HFFc6 (cell line): ENCODE data around the gene FHIT. TPM values are rescaled to one million over a fixed set of nuclear protein-coding genes. Genes with fewer than 3 reads are reported as not detected.

ENCODE experiments used
- DNase-seq: peaks from one replicate; pipeline ENCODE4 v3.0.0-alpha.2; 2018
- H3K27ac Mint-ChIP-seq: 2 replicates; pipeline ENCODE4 v1.8.0; 2020; ENCODE audit warnings: mild to moderate bottlenecking, mixed read lengths
- H3K27me3 Mint-ChIP-seq: 2 replicates; pipeline ENCODE4 v1.8.0; 2021; ENCODE audit warnings: mild to moderate bottlenecking, moderate library complexity, mixed read lengths; ENCODE audit not compliant: insufficient read depth
- H3K36me3 Mint-ChIP-seq: 2 replicates; pipeline ENCODE4 v1.8.0; 2021; ENCODE audit warnings: low read depth, mixed read lengths
- H3K4me1 Mint-ChIP-seq: 2 replicates; pipeline ENCODE4 v1.8.0; 2020; ENCODE audit warnings: low read depth, mixed read lengths
- H3K4me3 Mint-ChIP-seq: 2 replicates; pipeline ENCODE4 v1.8.0; 2020; ENCODE audit warnings: mild to moderate bottlenecking, moderate library complexity, mixed read lengths
- H3K9me3 Mint-ChIP-seq: 2 replicates; pipeline ENCODE4 v1.8.0; 2020; ENCODE audit warnings: mild to moderate bottlenecking, mixed read lengths
- total RNA-seq, 6 experiments: library from RNA; stranded (reverse); fragmentation: NEBNext Ultra II Directional; extraction: Animal tissue kit (Norgen Biotek cat#: 25700); gene quantifications; 2 replicates in 1 of 6; 3 replicates in 5 of 6; pipeline ENCODE4 v1.2.3, GENCODE V29; 2021
- TF ChIP-seq, protein P1 (sequence below): fragments of 200-600 bp; sonication (generic); IDR thresholded peaks from 2 replicates; pipeline ENCODE4 v1.5.0; 2021; ENCODE audit warnings: antibody characterized with exemption, mild to moderate bottlenecking

Gene FHIT
- total RNA-seq, 6 experiments from 2014 or later = 0.33 to 0.38 TPM; not detected in 4

GRCh38 chr3:59884409-59884808 lies 1366.8 kb downstream of the FHIT start:
- H3K4me1 Mint-ChIP-seq = no peaks in the 10 kb centered on the region
- no peak for DNase-seq
- peaks cover 8% of the 10 kb centered on the region; the same call in 1 of the 2 replicates for H3K9me3 Mint-ChIP-seq
- H3K36me3 Mint-ChIP-seq = no peaks in the 10 kb centered on the region
- no peak overlapping the region for H3K27ac Mint-ChIP-seq
- no peak overlapping the region for H3K4me3 Mint-ChIP-seq
- H3K27me3 Mint-ChIP-seq = no peaks in the 10 kb centered on the region; the same call in 1 of the 2 replicates
- TF ChIP-seq, protein P1, sequence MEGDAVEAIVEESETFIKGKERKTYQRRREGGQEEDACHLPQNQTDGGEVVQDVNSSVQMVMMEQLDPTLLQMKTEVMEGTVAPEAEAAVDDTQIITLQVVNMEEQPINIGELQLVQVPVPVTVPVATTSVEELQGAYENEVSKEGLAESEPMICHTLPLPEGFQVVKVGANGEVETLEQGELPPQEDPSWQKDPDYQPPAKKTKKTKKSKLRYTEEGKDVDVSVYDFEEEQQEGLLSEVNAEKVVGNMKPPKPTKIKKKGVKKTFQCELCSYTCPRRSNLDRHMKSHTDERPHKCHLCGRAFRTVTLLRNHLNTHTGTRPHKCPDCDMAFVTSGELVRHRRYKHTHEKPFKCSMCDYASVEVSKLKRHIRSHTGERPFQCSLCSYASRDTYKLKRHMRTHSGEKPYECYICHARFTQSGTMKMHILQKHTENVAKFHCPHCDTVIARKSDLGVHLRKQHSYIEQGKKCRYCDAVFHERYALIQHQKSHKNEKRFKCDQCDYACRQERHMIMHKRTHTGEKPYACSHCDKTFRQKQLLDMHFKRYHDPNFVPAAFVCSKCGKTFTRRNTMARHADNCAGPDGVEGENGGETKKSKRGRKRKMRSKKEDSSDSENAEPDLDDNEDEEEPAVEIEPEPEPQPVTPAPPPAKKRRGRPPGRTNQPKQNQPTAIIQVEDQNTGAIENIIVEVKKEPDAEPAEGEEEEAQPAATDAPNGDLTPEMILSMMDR = no peak

- Mint-ChIP-seq H3K27me3 (no peaks in the 10 kb centered on the region; the same call in 1 of the 2 replicates), H3K27ac (no peak overlapping the region), H3K4me1 (no peaks in the 10 kb centered on the region), H3K9me3 (peaks cover 8% of the 10 kb centered on the region; the same call in 1 of the 2 replicates), H3K36me3 (no peaks in the 10 kb centered on the region), H3K4me3 (no peak overlapping the region)
- no peak for DNase-seq
- TF ChIP-seq, protein P1 = no peak
Observed at GRCh38 chr3:59882746-59883145, 1368.5 kb downstream of the FHIT start.

DNA sequence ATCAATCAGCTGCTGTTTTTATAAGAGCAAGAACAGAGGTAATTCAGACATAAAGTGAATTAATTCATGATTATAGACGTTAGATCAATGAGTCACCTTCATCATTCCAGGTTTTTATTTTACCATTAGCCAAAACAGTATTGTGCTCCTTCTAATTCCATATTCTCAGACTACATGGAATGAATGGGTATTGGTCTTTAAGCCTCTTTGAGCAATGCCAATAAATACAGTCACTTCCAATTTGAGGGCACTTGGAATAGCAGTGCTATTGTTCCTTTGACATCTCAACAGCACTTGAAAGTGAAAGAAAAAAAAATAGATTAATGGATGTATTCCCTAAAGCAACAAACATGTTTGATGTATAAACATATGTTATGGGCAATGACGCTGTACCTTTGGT lies 1370.5 kb downstream of the FHIT start:
- Mint-ChIP-seq H3K4me3 (no peak overlapping the region), H3K27ac (no peak overlapping the region), H3K36me3 (no peaks in the 10 kb centered on the region), H3K4me1 (no peaks in the 10 kb centered on the region), H3K9me3 (no peaks in the 10 kb centered on the region), H3K27me3 (no peaks in the 10 kb centered on the region; the same call in 1 of the 2 replicates)
- DNase-seq = no peak
- TF ChIP-seq, protein P1 = no peak

DNA sequence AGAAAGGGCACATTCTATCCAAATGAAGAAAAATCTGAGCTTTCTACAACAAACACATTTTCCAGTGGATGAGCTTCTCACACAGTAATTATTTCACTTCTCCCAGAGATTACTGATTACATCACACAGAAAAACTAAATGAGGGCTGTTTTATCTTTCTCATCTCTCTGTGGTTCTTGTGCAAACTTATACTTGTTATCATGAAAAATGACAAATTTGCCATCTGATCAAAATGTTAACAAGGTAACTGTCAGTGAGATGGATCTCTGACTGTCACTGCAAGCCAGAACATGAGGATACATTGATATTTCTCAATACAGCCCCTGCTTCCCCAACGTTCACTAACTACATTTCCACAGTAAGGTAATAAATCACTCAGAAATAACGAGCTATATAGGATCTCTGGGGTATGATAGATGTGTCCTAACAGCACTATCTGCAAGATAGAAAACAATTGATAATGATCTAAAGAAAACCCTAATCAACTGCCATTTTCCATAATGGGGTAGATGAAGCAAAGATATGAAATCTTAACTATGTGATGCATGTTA lies 1372.1 kb downstream of the FHIT start:
- Mint-ChIP-seq H3K36me3 (no peaks in the 10 kb centered on the region), H3K27ac (no peak overlapping the region), H3K9me3 (no peaks in the 10 kb centered on the region), H3K4me1 (no peaks in the 10 kb centered on the region), H3K4me3 (no peak overlapping the region), H3K27me3 (no peaks in the 10 kb centered on the region; the same call in 1 of the 2 replicates)
- TF ChIP-seq, protein P1 = no peak
- DNase-seq = no peak

DNA sequence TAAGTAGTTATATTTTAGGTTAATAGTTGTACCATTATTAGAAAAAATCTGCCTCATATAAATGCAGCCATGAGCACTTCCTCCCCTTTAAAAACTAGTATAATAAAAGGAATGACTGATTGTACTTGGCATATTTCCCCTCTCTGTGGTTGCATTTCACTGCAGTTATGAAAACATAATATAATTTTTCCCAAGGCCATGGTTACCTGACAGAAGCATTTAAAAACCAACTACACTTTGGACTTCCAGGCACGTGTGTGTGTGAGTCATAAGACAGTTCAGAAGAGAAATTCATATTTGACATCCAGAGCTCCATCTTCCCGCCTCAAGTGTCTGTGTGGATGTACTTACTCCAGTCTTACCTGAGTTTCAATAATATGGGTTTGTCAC lies 1373.2 kb downstream of the FHIT start:
- H3K27ac Mint-ChIP-seq = no peak overlapping the region
- DNase-seq = no peak
- no peaks in the 10 kb centered on the region for H3K36me3 Mint-ChIP-seq

More for the DNA sequence above, 1373.2 kb downstream of the FHIT start:
- Mint-ChIP-seq H3K27me3 (no peaks in the 10 kb centered on the region; the same call in 1 of the 2 replicates), H3K9me3 (no peaks in the 10 kb centered on the region), H3K4me1 (no peaks in the 10 kb centered on the region), H3K4me3 (no peak overlapping the region)
- TF ChIP-seq, protein P1 = no peak
